Measurements from ENCODE around the gene ZFHX2. TPM values are rescaled to one million over a fixed set of nuclear protein-coding genes. Genes with fewer than 3 reads are reported as not detected.

The ZFHX2 gene
- total RNA-seq, 1 donor from 2014 or later, result 2.7 TPM

- Mint-ChIP-seq H3K9me3 (no peaks in the 10 kb centered on the region), H3K27ac (no peak overlapping the region), H3K4me1 (ENCODE audit: low read depth) (peaks cover 29% of the 10 kb centered on the region), H3K4me3 (no peak overlapping the region), H3K27me3 (ENCODE audit: insufficient read depth) (no peaks in the 10 kb centered on the region), H3K36me3 (ENCODE audit: low read depth) (peaks cover 57% of the 10 kb centered on the region)
- intact Hi-C loops (cut with micrococcal nuclease), result loop anchor here (1.0 to 10.0 kb wide), 3 partner anchors 85 to 1038 kb away; no protein-coding TSS in a partner anchor
- DNase-seq (ENCODE audit: low spot score), result peak; percentile 31
Measured at GRCh38 chr14:23562822-23563472, 11.4 kb upstream of the ZFHX2 start.

GRCh38 chr14:23561873-23562821, 10.6 kb upstream of the ZFHX2 start:
- Mint-ChIP-seq H3K4me1 (ENCODE audit: low read depth) (peaks cover 30% of the 10 kb centered on the region), H3K4me3 (no peak overlapping the region), H3K36me3 (ENCODE audit: low read depth) (peaks cover 57% of the 10 kb centered on the region), H3K27ac (no peak overlapping the region), H3K27me3 (ENCODE audit: insufficient read depth) (no peaks in the 10 kb centered on the region), H3K9me3 (no peaks in the 10 kb centered on the region)
- intact Hi-C loops (cut with micrococcal nuclease), result loop anchor here (1.0 to 10.0 kb wide), 3 partner anchors 84 to 1037 kb away; no protein-coding TSS in a partner anchor
- DNase-seq (ENCODE audit: low spot score), result no peak

GRCh38 chr14:23561259-23561658, 9.7 kb upstream of the ZFHX2 start:
- Mint-ChIP-seq H3K4me3 (no peak overlapping the region), H3K27me3 (ENCODE audit: insufficient read depth) (no peaks in the 10 kb centered on the region), H3K27ac (no peak overlapping the region), H3K4me1 (ENCODE audit: low read depth) (peaks cover 32% of the 10 kb centered on the region), H3K9me3 (no peaks in the 10 kb centered on the region), H3K36me3 (ENCODE audit: low read depth) (peaks cover 53% of the 10 kb centered on the region)
- intact Hi-C loops (cut with micrococcal nuclease), result loop anchor here (10.0 kb wide), 1 partner anchor 1036 kb away; no protein-coding TSS in a partner anchor
- no peak for DNase-seq (ENCODE audit: low spot score)

- DNase-seq (ENCODE audit: low spot score), result no peak
- intact Hi-C loops (cut with micrococcal nuclease), result loop anchor here (1.0 to 10.0 kb wide), 3 partner anchors 9 to 1035 kb away; partner anchors contain the start of genes DCAF11, NRL and ZFHX2
- no peaks in the 10 kb centered on the region for H3K9me3 Mint-ChIP-seq
- H3K4me1 Mint-ChIP-seq (ENCODE audit: low read depth), result peaks cover 39% of the 10 kb centered on the region
- H3K4me3 Mint-ChIP-seq, result no peak overlapping the region
- peak overlapping the region; percentile 41 for H3K27ac Mint-ChIP-seq
- peaks cover 47% of the 10 kb centered on the region for H3K36me3 Mint-ChIP-seq (ENCODE audit: low read depth)
- H3K27me3 Mint-ChIP-seq (ENCODE audit: insufficient read depth), result no peaks in the 10 kb centered on the region
Measured at GRCh38 chr14:23559926-23560520, 8.5 kb upstream of the ZFHX2 start.

- intact Hi-C loops (cut with micrococcal nuclease), result loop anchor here (1.0 to 5.0 kb wide), 2 partner anchors 8 to 553 kb away; partner anchors contain the start of genes DCAF11, NRL and ZFHX2
- H3K27me3 Mint-ChIP-seq (ENCODE audit: insufficient read depth), result no peaks in the 10 kb centered on the region
- H3K27ac Mint-ChIP-seq, result peak overlapping the region; percentile 29
- H3K4me3 Mint-ChIP-seq, result peak overlapping the region; percentile 42
- H3K4me1 Mint-ChIP-seq (ENCODE audit: low read depth), result peaks cover 39% of the 10 kb centered on the region
- no peaks in the 10 kb centered on the region for H3K9me3 Mint-ChIP-seq
- peaks cover 41% of the 10 kb centered on the region for H3K36me3 Mint-ChIP-seq (ENCODE audit: low read depth)
- DNase-seq (ENCODE audit: low spot score), result peak; percentile 47
Measured at GRCh38 chr14:23559010-23559925, 7.7 kb upstream of the ZFHX2 start.

GRCh38 chr14:23558346-23559009, 6.9 kb upstream of the ZFHX2 start:
- Mint-ChIP-seq H3K27me3 (ENCODE audit: insufficient read depth) (no peaks in the 10 kb centered on the region), H3K4me3 (peak overlapping the region; percentile 79)
- intact Hi-C loops (cut with micrococcal nuclease), result loop anchor here (1.0 to 5.0 kb wide), 2 partner anchors 7 to 554 kb away; partner anchors contain the start of genes DCAF11, NRL and ZFHX2

GRCh38 chr14:23557946-23558345, 6.4 kb upstream of the ZFHX2 start:
- H3K4me1 Mint-ChIP-seq (ENCODE audit: low read depth), result peaks cover 34% of the 10 kb centered on the region
- H3K9me3 Mint-ChIP-seq, result no peaks in the 10 kb centered on the region
- intact Hi-C loops (cut with micrococcal nuclease), result loop anchor here (5.0 kb wide), 1 partner anchor 554 kb away; the partner anchor contains the start of genes DCAF11 and NRL
- H3K27me3 Mint-ChIP-seq (ENCODE audit: insufficient read depth), result no peaks in the 10 kb centered on the region
- peak overlapping the region; percentile 77 for H3K27ac Mint-ChIP-seq
- peak overlapping the region; percentile 79 for H3K4me3 Mint-ChIP-seq
- peaks cover 33% of the 10 kb centered on the region for H3K36me3 Mint-ChIP-seq (ENCODE audit: low read depth)
- no peak for DNase-seq (ENCODE audit: low spot score)

More at GRCh38 chr14:23558346-23559009, 6.9 kb upstream of the ZFHX2 start:
- Mint-ChIP-seq H3K4me1 (ENCODE audit: low read depth) (peaks cover 39% of the 10 kb centered on the region), H3K27ac (peak overlapping the region; percentile 29), H3K9me3 (no peaks in the 10 kb centered on the region), H3K36me3 (ENCODE audit: low read depth) (peaks cover 36% of the 10 kb centered on the region)
- DNase-seq (ENCODE audit: low spot score), result no peak

GRCh38 chr14:23557521-23557920, 6.0 kb upstream of the ZFHX2 start:
- peak overlapping the region; percentile 79 for H3K4me3 Mint-ChIP-seq
- no peak for DNase-seq (ENCODE audit: low spot score)
- no peaks in the 10 kb centered on the region for H3K27me3 Mint-ChIP-seq (ENCODE audit: insufficient read depth)
- intact Hi-C loops (cut with micrococcal nuclease), result loop anchor here (5.0 kb wide), 1 partner anchor 555 kb away; the partner anchor contains the start of genes DCAF11 and NRL
- H3K36me3 Mint-ChIP-seq (ENCODE audit: low read depth), result peaks cover 30% of the 10 kb centered on the region
- H3K9me3 Mint-ChIP-seq, result no peaks in the 10 kb centered on the region
- H3K27ac Mint-ChIP-seq, result peak overlapping the region; percentile 77
- H3K4me1 Mint-ChIP-seq (ENCODE audit: low read depth), result peaks cover 31% of the 10 kb centered on the region

- Mint-ChIP-seq H3K27ac (peak overlapping the region; percentile 97), H3K4me1 (ENCODE audit: low read depth) (peaks cover 31% of the 10 kb centered on the region), H3K9me3 (no peaks in the 10 kb centered on the region), H3K4me3 (peak overlapping the region; percentile 97), H3K36me3 (ENCODE audit: low read depth) (peaks cover 29% of the 10 kb centered on the region), H3K27me3 (ENCODE audit: insufficient read depth) (no peaks in the 10 kb centered on the region)
- intact Hi-C loops (cut with micrococcal nuclease), result loop anchor here (1.0 to 5.0 kb wide), 2 partner anchors 10 to 555 kb away; partner anchors contain the start of genes AP1G2, DCAF11 and NRL
- DNase-seq (ENCODE audit: low spot score), result no peak
Measured at GRCh38 chr14:23556700-23557440, 5.3 kb upstream of the ZFHX2 start.

GRCh38 chr14:23555882-23556699, 4.5 kb upstream of the ZFHX2 start, which contains the start of gene THTPA:
Gene THTPA (plus strand): TSS chr14:23556271. CDS start chr14:23556758, 487 bp downstream.
- peaks cover 25% of the 10 kb centered on the region for H3K36me3 Mint-ChIP-seq (ENCODE audit: low read depth)
- H3K4me1 Mint-ChIP-seq (ENCODE audit: low read depth), result peaks cover 31% of the 10 kb centered on the region
- H3K27me3 Mint-ChIP-seq (ENCODE audit: insufficient read depth), result no peaks in the 10 kb centered on the region
- peak; percentile 88 for DNase-seq (ENCODE audit: low spot score)
- peak within 1 kb of the TSS; percentile 97 for H3K4me3 Mint-ChIP-seq
- H3K9me3 Mint-ChIP-seq, result no peaks in the 10 kb centered on the region
- H3K27ac Mint-ChIP-seq, result peak within 1 kb of the TSS; percentile 97
- intact Hi-C loops (cut with micrococcal nuclease), result loop anchor here (1.0 to 5.0 kb wide), 3 partner anchors 11 to 556 kb away; partner anchors contain the start of genes AP1G2, DCAF11, NGDN and NRL

Measured in activated T-helper 1 cell treated with anti-CD3 and anti-CD28 coated beads, Interleukin-12 subunit alpha, Interleukin-12 subunit beta, Interleukin-2, Interleukin-4 antibody, amounts not matched to agents 30 ng/mL and 10 ng/mL and 1 ng/mL, durations not matched to agents 14 hours and 24 hours and 36 hours (primary cell).